Activated CD4-positive, CD25-positive, alpha-beta regulatory T cell (primary cell): ENCODE data around the gene ULK4.
"Not testable (repeated sequence)": the region's sequence is repeated elsewhere in the genome, so short reads cannot be mapped to it uniquely, and the experiment has no call there.

Experiments used
- DNase-seq, 4 experiments: peaks; one replicate each; lab custom pipeline; 2025; lab: John Stamatoyannopoulos, UW

Gene ULK4

DNA sequence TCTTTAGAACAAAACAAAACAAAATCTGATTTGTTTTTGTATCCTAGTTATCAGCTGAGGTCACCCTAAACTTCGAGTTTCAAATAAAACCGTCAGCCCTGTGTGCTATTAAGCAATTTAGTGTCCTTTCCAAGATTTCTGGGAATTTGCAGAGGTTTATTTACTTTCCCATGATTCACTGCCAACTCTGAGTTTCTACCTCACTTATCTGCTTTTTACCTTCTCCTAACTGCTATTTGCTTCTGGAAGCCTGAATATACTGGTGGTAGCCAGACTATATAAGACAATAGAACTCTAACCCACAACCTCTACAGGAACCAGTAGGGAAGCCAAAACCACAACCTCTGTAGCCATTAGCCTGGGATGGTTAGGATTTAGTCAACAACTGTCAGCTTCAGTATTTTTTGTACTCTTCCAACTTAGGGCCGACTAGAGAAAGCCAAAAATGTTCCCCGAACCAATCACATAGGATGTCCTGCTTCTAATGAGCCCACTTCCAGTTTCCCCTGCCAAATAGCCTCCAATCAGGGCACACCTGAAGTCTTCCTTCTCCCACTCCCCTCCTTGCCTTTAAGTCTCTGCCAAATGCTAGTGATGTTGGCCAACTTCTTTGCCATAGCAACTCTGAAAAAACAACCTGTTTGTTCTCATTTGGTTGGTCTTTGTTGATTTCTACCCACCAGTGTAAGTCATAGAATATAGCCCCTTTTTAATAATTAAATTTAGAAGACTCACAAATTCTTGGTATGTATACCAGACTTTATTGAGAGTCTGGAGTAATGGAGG, 273.1 kb downstream of the ULK4 start:
- DNase-seq = no peak

DNA sequence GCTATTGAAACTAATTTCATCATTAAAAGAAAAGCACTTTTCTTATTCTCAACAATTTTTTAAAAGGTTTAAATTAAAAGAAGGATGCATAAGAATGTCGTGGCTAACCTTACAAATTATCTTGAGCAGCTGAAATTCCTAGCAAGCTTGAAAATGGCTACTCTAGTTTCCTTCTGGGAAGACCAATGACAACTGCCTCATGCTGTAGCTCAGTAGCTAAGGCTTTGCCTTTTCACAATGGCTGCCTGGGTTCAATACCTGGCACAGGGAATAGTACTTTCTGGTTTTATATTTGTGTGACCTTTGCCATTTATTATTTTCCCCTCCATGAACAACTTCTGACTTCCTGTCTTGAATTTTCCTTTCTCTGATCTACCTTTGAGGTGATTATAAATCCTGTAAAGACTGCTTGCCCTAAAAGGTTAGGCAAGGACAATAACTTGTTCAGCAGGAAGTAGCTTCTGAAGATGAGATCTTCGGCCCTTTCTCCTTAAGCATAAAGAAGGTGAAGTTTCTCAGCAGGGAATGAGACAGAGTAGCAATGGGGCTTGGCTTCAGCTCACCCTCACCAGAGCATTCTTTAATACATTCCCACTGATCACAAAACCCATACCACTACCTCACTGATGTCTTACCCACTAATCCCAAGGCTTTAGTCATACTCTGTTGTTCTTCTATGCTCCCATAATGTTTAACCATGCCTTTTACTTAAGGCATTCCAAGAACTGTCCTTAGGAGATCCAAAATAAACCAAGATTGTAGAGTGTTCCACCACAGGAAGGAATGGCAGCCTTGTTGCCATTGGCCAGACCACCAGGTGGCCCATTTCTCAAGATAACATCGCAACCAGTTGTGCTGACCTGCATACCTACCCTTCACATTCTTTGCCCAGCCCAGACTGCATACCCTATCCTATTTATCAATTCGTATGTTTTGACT, 276.8 kb downstream of the ULK4 start:
- no peak for DNase-seq

DNA sequence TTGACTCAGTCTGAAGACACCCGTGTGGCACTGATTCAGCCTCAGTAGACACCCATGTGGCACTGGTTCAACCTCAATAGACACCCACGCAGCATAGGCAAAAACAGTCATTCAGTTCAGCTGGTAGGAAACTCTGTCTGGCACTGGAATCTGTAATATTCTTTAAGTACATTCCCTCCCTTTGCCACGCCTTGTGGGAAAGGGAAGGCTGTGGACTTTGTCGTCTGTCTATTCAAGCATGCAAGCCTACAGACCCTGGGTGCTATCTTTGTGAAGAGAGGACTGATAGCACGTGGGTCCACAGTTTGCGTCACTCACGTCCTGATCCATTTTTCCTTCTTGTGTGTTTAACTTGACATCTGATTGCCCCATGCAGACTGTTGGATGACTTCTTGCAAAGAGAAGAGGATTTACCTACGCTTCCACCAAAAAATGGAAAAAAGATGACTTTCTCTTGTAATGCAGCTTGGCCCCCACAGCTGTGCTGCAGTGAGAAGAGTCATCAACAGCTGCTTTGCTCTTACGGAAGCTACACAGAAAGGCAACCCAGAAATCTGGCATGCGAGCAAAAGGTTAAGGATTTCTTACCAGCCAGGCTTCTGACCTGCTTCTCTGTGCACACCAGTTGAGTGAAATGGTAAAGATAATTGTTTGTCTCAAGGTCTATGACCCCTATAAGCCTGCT, 278.1 kb downstream of the ULK4 start:
- no peak for DNase-seq

DNA sequence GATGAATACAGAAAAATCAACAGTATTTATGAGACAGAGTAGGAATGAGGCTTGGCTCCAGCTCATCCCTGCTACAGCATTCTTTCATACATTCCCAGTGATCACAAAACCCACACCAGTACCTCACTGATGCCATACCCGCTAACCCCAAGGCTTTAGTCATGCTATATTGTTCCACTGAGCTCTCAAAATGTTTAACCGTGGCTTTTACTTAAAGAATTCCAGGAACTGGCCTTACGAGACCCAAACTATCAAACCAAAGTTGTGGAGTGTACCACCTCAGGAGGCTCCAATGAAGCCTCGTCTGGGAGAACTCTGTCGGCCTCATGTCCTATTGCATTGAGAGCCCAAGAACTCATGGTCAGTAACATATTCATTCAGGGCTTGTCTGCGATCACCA, 278.9 kb downstream of the ULK4 start:
- DNase-seq = no peak

DNA sequence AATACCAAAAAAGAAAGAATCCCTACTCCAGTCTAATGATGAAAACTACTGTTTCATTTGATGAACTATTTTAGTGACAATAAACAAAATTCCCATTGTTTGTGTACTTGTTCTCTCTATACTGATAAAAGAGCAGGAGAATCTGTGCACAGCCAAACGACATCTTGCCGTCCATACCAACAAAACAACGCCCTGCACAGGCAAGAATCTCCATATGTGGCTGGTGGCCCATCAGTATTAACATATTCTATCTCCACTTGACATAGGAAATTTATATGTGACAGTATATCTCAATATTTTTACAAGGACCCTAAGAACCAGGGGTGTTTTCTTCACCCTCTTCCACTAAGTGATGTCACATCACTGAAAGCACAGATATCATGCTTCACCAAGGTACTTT, 279.5 kb downstream of the ULK4 start:
- DNase-seq = no peak

DNA sequence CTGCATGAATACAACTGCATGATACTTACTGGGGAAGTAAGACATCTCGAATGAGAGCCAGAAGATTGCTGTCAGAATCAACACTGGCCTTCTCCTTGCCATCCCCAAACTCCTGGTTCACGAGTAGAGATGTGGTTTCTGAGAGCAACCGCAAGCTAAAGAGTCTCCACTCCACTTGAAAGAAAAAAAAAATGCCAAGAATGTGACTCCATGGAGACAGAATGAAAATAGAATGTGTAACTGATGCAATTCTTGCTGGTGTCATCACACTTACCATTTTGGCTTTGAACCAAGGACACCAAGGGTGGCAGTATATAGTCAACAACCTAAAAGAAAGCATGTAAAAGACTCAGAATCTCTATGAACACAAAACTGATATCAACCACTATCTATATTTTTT, 280.4 kb downstream of the ULK4 start:
- no peak for DNase-seq

DNA sequence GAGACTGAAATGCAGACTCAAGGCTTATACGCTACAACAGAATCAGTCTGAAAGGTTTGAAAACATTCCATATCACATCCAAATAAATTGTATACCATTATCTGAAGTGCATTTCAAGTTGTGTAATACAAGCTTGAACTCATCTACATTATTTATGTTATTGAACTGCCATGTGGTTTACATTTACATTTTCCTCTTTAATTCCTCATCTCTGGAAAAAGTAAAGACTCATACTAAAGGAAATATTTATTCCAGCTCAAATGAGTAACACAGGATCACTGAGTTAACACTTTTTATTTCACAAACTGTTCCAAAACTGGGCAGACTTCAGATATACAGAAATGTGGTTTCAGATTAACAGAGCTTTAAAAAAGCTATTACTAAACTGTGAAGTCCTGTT, 282.5 kb downstream of the ULK4 start:
- no peak for DNase-seq

DNA sequence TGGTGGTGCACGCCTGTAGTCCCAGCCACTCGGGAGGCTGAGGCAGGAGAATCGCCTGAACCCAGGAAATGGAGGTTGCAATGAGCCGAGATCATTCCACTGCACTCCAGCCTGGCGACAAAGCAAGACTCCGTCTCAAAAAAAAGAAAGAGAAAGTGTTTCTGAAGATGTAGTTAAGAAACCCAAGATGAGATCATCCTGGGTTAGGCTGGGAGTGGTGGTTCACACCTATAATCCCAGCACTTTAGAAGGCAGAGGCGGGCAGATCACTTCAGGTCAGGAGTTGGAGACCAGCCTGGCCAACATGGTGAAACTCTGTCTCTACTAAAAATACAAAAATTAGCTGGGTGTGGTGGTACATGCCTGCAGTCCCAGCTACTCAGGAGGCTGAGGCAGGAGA, 286.8 kb downstream of the ULK4 start:
- DNase-seq = not testable (repeated sequence)

DNA sequence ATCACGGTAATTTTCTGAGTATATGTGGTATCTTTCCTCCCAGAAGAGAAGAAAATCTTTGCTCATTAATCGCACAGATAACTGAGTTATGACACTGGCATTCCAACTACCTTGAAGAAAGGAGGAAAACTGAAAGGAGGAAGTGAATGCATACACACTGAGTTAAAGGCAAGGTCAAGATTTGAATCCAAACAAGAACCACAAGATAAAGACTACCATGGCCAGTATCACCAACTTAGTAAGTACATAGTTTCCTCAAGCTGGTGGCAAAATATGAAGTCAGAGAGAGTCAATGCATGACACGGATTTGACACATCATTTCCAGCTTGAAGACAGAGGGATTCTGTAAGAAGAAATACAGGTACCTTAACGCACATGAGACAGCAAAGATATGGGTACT, 287.5 kb downstream of the ULK4 start:
- DNase-seq = no peak

DNA sequence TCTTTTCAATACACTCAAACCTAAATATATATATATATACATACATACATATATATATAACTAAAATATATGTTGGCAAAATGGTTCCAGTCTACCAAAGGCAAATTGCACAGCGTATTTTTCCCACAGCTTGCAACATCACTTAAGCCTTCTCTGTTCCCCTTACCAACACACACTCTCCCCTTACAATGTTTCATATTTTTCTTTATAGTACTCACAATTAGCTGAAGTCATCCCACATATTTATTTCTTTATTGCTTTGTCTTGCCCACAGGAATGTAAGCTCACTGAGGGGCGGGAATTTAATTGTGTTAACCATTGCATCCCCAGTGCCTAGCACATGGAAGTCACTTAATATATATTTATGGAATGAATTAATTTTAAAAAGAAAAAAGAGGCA, 288.3 kb downstream of the ULK4 start:
- DNase-seq = no peak

DNA sequence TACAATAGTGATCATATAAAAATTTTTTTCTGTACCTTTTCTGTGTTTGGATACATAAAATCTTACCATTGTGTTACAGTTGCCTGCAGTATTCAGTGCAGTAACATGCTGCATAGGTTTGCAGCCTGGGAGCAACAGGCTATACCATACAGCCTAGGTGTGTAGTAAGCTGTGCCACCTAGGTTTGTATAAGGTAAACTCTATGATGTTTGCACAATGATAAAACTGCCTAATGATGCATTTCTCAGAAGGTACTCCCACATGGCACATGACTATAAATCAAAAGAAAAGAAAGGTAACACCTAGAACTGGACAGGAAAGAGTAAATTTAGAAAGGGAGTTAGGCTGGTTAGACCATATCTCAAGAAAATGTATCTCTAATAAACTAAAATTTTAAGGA, 293.5 kb downstream of the ULK4 start:
- DNase-seq = no peak

DNA sequence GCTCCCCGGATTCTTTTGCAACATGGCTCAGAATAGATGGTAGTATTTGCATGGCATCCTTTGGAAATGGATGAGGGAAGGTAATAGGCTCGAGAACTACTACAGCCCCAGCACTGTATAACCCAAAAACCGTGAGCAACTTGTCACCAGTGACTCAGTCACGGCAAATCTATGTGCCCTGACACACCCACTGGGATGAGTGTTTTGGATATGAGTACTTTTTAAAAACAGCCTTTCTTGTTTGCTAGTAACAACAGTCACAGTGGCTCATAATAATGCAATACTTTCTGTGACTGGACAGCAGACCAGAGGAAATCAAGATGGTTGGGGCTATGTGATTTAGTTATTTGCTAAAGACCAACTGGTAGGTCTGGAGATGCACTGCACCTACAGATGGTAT, 299.6 kb downstream of the ULK4 start:
- no peak for DNase-seq

DNA sequence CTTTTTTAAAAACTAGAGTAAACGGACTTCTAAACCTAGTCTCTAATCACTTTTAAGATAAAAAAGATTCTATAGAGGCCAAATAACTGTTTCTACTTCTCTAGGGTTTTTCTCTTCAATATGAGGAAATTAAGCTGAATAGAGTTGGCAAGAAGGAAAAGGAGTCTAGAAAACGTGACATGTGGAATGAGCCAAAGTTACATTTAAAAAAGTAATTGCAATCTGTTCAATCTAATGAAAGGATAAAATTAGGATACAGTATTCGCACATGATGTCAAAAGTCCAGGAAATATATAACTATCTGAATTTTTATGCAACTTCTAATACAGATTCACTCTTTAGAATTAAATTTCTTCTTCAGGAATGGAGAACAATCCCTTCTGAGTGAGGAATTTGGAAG, 300.1 kb downstream of the ULK4 start:
- DNase-seq = no peak

DNA sequence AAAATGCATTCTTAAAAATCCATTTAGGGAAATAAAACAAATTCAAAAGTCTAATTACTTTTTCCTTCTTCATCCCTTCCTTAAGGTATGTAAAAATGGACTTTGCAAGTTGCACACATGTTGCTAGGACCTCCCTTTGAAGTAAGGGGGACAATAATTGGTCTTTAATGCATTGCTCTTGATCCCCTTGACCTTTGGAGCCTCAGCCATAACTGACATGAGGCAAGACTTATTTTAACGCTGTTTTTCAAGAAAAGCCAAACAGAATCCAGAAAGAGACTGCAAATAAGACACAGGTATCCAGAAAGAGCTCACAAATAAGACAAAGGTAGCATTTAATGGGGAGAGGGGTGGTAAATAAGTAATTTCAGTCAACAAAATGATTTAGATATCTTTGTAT, 301.4 kb downstream of the ULK4 start:
- DNase-seq = no peak

DNA sequence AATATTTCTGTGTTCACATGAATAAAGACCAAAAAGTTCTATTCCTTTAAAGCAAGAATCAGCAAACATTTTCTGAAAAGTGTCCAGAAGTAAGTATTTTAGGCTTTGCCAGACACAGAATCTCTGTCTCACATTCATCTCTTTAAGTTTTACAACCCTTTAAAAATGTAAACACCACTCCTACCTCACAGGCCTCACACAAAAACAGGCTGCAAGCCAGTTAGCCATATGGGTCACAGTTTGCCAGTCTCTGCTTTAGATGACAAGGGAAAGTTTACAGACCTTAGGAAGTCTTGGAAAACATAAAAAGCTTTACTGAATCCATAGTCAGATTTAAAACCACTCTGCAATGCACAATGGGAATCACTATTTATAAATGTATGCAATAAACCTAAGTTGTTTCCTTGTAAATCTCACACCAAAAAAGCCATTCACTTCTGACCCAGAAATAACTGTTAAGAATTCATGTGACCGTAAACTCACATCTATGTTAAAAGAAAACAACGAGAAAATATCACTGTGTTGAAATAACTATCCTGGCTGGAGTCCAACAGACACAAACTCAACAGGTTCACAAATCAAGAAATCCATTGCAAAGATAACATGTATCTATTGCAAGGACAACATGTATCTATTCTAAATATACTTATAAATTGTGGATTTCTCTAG, 308.2 kb downstream of the ULK4 start:
- DNase-seq = no peak

DNA sequence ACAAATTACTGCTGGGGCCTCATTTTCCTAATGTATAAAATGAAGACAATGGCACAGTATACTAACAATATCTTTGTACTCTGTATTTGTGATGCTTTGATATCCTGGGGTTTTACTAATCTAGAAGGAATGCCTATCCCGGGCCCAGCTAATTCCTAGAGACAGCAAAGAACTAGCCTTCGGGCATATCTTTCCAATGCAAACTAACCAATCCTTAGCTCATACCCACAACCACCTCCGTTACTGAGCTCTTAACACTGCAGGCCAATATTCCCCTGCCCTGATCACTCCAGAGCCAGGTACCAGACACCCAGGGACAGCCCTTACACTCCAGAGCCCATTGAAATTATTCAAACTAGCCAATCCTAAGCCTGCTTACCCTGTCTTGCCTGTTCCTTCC, 309.0 kb downstream of the ULK4 start:
- DNase-seq = no peak

DNA sequence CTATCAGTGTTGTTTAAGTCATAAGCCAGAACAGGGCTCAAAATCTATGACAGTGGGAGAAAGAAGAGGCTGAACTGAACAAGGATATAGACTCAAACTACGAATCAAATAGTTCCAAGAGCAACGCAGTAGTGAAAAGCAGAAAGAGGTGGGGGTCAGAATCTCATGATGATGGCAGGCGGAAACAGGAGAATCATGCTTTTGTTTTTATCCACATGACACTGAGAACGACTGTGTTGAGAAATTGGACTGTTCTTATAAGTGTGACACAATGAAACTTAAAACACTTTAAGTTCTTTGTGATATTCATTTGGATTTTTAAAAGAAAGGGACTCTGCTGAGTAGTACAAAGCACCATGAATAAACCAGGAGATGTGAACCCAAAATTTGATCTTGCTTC, 309.4 kb downstream of the ULK4 start:
- DNase-seq = no peak

DNA sequence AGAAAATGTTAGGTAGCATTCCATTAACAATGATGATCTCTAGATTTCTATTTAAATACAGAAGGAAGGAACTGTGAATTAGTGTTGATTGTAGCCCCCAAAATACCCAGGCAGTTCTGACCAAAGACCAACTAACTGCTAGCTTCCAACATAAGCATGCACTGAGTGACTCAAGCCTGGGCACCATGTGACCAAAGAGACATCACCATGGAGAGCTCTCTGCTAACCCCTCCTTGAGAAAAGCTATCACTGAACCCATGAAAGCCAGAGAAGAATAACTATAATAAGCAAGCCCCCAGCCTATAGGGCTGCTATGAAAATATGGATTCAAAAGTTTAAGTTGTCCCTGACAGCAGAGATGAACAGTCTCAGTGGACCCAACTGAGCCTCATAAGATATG, 310.2 kb downstream of the ULK4 start:
- DNase-seq = no peak

DNA sequence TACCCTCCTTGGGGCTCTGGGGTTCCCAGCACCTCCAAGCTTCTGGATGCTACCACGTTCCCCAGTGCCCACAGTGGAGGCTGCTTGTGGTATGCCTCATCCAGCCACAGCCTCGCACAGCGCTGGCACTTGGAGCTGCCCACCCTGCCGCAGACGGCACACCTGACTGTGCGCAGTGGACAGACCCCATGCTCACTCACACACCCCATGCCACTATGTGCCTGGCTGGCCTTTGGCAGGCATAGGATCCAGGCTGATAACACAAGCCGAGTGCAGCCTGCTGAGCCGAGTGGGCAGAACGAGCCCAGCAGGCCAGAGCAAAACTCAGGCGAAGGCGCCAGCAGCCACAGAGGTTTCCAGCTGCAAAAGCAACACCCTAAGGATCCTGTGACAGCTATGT, 311.5 kb downstream of the ULK4 start:
- no peak for DNase-seq

DNA sequence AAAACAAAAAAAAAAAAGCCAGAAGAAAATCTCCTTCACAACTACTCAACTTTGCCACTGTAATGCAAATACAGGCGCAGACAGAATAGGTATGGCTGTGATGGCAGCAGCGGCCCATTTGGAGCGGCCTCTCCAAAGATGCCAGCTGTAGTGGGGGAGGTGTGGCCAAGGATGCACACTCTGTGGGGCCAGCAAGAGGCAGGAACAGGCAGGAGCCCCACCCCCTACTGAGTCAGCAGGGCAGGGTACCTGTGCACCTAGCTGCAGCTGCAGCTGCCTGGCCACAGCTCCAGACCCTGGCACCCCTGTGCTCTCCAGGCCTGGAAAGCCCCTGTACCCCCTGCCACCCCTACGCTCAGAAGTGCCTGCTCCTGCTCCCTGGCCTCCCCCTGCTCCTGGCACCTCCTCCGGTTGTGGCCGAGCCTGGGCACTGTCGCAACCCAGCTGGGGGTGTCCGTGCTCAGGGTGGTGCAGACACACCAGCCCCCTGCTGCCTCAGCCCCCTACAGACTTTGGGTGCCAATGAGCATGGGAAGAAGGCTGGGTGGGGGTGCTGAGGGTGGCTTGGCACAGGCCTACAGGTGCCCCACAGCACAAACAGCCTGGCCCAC, 312.7 kb downstream of the ULK4 start:
- no peak for DNase-seq

DNA sequence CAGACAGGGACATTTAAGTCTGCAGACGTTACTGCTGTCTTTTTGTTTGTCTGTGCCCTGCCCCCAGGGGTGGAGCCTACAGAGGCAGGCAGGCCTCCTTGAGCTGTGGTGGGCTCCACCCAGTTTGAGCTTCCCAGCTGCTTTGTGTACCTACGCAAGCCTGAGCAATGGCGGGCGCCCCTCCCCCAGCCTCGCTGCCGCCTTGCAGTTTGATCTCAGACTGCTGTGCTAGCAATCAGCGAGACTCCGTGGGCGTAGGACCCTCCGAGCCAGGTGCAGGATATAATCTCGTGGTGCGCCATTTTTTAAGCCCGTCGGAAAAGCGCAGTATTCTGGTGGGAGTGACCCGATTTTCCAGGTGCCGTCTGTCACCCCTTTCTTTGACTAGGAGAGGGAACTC, 314.2 kb downstream of the ULK4 start:
- DNase-seq = not testable (repeated sequence)

DNA sequence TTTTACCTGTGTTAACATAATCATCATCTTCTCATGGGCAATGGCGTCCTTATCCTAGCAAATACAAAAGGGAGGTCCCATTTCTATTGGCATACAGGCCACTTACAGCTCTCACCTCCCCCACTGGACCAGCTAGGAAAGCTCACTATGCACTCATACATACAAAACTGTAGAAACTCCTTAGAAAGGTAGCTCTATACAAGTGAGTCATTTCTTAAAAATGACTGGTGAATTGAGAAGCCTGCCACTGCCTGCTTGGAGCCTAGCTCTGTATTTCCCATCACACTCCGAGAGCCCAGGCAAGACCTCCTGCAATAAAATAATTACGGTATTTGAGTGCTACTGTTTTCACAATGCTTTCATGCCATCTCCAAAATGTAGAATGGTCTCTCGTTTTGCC, 321.8 kb downstream of the ULK4 start:
- DNase-seq = no peak
